HL-60 (cell line): Measurements from ENCODE around the gene XRCC6.

ENCODE experiments used
- DNase-seq, 2 experiments: peaks; one replicate each; pipeline ENCODE4 v3.0.0-alpha.2; 2010 to 2020; ENCODE audit warnings: low read depth in 1 of 2, low spot score in 1 of 2
- H3K27ac ChIP-seq: fragments of 250-450 bp; sonication (Bioruptor Pico); replicated peaks from 2 replicates; pipeline ENCODE4 v1.5.1; 2020; ENCODE audit warnings: mild to moderate bottlenecking, moderate library complexity
- H3K27me3 ChIP-seq: fragments of 250-450 bp; sonication (Bioruptor Pico); 2 replicates; pipeline ENCODE4 v1.5.1; 2021; ENCODE audit warnings: mild to moderate bottlenecking, moderate library complexity; ENCODE audit not compliant: insufficient read depth, poor library complexity, severe bottlenecking
- H3K4me3 ChIP-seq: replicated peaks from 2 replicates; pipeline ENCODE4 v1.5.1; 2011; ENCODE audit warnings: mild to moderate bottlenecking, control low read depth, low read length; ENCODE audit not compliant: insufficient read depth
- CTCF ChIP-seq: IDR thresholded peaks from one replicate; pipeline ENCODE4 v1.5.1; 2011; ENCODE audit warnings: low read length, control low read depth, inconsistent platforms; ENCODE audit not compliant: insufficient read depth
- GABPA ChIP-seq: IDR thresholded peaks from 2 replicates; pipeline ENCODE4 v1.6.1; 2012; ENCODE audit warnings: low read depth
- POLR2AphosphoS5 ChIP-seq: IDR thresholded peaks from 2 replicates; pipeline ENCODE4 v1.6.1; 2012; ENCODE audit warnings: low read depth
- REST ChIP-seq: IDR thresholded peaks from 2 replicates; pipeline ENCODE4 v1.6.1; 2012; ENCODE audit warnings: low read depth; ENCODE audit not compliant: insufficient replicate concordance
- SPI1 ChIP-seq: IDR thresholded peaks from 2 replicates; pipeline ENCODE4 v1.6.1; 2012; ENCODE audit warnings: low read depth, mild to moderate bottlenecking, borderline replicate concordance

The XRCC6 gene

GRCh38 chr22:41656556-41656955, 35.5 kb downstream of the XRCC6 start:
- DNase-seq, result no peak
- TF ChIP-seq GABPA (no peak), REST (no peak), CTCF (no peak), POLR2AphosphoS5 (no peak)
- Histone ChIP-seq H3K27ac (no peak overlapping the region), H3K4me3 (no peak overlapping the region), H3K27me3 (no peaks in the 10 kb centered on the region)

- no peak for TF ChIP-seq POLR2AphosphoS5
- TF ChIP-seq CTCF, result no peak
- TF ChIP-seq SPI1, result no peak
- TF ChIP-seq REST, result no peak
- TF ChIP-seq GABPA, result no peak
- no peaks in the 10 kb centered on the region for H3K27me3 ChIP-seq
- DNase-seq, result no peak
Observed at GRCh38 chr22:41657709-41658108, 36.6 kb downstream of the XRCC6 start.

GRCh38 chr22:41658869-41659268, 37.8 kb downstream of the XRCC6 start:
- TF ChIP-seq CTCF, result no peak
- no peak for TF ChIP-seq POLR2AphosphoS5
- no peak for TF ChIP-seq GABPA
- TF ChIP-seq REST, result no peak
- TF ChIP-seq SPI1, result no peak
- Histone ChIP-seq H3K4me3 (no peak overlapping the region), H3K27ac (no peak overlapping the region), H3K27me3 (no peaks in the 10 kb centered on the region)
- no peak for DNase-seq

More at GRCh38 chr22:41657709-41658108, 36.6 kb downstream of the XRCC6 start:
- Histone ChIP-seq H3K27ac (no peak overlapping the region), H3K4me3 (no peak overlapping the region)
